HG02870 (cell line): ENCODE results near the gene ABCA7.

Source experiments
- ATAC-seq: cut with Tn5 transposase; IDR thresholded peaks from one replicate; pipeline ENCODE4 v1.9.1; 2021; ENCODE audit warnings: mild to moderate bottlenecking, moderate library complexity; ENCODE audit not compliant: unreplicated experiment

The ABCA7 gene

GRCh38 chr19:1068009-1069001, 28.4 kb downstream of the ABCA7 start:
- no peak for ATAC-seq

DNA sequence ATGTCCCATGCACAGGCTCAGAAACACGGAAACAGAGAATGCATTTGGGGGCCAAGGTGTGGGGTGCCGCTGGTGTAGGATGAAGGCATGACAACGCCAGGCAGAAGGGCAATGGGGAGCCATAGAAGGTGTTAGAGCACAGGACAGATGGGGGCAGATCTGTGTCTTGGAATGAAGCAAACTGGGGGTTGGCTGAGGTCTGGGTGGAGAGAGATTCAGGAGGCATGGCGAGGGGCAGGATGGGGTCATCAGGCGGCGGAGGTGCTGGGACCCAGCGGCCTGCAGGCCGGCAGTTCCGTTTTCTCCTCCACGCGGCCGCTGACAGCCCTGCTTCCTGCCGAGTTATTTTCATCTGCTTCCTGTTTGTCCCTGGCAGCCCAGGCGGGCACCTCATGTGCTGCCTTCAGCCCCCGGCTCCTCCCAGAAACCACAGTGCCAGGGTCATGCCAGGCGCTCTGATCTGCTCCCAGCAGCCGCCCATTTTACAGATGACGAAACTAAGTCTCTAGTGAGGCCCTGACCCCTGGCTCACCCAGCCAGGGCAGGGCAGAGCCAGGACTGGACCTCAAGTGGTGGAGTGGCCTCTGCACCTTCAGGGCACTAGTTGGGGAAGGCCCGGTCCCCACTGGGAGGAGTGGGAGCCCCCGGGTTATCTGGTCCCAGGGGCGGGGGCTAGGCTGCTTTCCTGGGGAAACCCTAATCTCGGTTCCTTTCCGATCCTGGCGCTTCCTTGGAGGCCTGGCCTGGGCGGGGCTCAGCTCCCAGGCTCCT, 29.3 kb downstream of the ABCA7 start:
- ATAC-seq: no peak

- ATAC-seq: no peak
Measured at GRCh38 chr19:1070576-1070930, 30.6 kb downstream of the ABCA7 start.

- ATAC-seq: no peak
Measured at GRCh38 chr19:1070931-1071791, 31.3 kb downstream of the ABCA7 start.

DNA sequence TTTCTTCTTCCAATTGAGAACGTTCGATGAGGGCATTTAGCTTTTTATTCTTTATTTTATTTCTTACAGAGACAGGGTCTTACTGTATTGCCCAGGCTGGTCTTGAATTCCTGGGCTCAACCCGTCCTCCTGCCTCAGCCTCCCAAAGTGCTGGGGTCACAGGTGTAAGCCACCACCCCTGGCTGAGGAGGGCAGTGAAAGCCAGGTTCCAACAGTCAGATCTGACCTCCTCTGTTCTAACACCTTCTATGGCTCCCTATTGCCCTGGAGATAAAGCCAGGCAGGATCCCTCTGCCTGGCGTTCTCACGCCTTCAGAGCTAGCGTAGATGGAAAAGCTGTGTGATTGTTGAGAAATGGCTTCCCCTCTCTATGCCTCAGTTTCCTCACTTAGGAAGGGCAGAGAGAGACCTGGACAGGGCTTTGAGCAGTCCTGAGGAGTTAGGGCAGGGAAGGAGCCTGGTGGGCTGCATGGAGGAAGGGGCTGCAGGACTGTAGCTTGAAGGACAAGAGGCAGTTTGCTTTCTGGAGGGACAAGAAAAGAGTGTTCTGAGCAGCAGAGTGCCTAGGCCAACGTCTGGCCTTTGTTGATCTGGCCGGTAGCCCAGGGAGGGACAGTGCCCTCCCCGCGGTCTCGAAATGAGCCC, 32.6 kb downstream of the ABCA7 start:
- ATAC-seq: no peak

GRCh38 chr19:1073063-1073955, 33.4 kb downstream of the ABCA7 start:
- ATAC-seq: no peak

DNA sequence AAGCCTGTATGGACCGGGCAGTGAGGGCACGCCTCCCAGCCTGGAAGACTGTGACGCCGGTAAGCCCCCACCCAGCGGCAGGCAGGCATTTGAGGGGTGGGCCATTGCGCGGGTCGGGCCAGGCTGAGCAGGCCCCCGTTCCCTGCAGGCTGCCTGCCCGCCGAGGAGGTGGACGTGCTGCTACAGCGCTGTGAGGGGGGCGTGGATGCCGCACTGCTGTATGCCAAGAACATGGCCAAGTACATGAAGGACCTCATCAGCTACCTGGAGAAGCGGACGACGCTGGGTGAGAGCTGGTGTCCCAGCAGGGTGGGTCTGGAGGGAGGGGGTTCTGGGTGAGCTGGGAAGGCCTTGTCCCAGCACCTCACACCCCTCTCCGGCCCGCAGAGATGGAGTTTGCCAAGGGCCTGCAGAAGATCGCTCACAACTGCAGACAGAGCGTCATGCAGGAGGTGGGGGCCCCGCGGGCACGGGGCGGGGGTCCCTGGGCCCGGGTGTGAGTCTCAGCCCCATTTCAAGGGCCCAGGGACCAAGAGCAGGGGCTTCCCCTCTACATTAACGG, 34.1 kb downstream of the ABCA7 start:
- ATAC-seq: no peak

DNA sequence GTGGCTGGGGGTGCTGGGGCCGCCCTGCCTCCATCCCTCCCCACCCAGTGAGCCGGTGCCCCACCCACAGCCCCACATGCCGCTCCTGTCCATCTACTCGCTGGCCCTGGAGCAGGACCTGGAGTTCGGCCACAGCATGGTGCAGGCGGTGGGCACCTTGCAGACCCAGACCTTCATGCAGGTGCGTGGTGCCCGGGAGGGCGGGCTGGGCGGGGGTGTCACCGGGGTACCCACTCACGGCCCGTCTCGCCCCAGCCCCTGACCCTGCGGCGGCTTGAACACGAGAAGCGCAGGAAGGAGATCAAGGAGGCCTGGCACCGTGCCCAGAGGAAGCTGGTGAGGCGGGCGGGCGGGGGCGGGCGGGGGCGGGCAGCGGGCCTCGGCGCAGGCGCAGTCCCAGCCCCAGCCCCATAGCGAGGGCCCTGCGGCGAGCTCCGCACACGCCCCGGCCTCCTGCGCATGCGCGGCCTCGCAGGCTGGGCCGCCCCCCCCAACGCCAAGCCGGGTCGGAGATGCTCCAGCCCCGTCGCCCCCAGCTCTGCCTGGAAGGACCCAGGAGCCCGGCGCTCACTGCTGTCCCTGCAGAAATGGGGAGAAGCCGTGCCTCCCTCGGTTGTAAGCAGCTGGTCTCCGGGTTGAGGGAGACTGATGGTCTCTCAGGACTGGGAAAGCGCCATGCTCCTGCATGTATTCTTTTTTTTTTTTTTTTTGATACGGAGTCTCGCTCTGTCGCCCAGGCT, 34.8 kb downstream of the ABCA7 start:
- no peak for ATAC-seq

DNA sequence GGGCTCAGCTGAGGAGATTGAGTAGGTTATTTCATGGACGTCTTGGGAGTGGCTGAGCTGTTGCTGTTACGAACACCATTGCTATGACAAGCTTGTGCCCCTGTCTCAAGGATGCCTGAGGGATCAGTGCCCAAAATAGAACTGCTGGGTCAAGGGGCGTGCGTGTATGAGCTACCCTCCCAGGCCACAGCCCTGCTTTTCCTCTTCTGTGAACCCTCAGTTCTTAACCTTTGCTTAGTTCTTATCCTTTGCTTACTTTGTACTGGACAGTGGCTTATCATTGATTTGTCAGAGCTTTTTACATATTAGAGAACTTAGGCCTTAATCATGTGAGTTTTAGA, 36.1 kb downstream of the ABCA7 start:
- ATAC-seq: no peak

DNA sequence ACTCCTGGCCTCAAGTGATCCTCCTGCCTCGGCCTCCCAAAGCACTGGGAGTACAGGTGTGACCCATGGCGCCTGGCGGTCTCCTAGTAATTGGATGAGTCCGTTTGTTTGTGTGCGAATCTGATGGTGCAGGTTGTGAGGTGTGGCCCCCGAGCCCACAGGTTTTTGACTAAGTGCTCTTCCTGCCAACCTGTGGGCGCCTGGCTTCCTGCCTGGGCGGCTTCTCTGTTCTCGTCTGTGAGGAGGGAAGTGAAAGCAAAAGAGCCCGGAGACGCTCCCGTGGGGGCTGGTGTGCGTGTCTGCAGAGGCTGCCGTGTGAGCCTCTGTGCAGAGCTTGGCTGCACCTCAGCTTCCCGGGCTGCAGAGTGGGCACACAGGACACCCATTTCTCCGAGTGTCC, 37.0 kb downstream of the ABCA7 start:
- ATAC-seq: no peak

- ATAC-seq: no peak
Measured at GRCh38 chr19:1079566-1080111, 39.7 kb downstream of the ABCA7 start.

DNA sequence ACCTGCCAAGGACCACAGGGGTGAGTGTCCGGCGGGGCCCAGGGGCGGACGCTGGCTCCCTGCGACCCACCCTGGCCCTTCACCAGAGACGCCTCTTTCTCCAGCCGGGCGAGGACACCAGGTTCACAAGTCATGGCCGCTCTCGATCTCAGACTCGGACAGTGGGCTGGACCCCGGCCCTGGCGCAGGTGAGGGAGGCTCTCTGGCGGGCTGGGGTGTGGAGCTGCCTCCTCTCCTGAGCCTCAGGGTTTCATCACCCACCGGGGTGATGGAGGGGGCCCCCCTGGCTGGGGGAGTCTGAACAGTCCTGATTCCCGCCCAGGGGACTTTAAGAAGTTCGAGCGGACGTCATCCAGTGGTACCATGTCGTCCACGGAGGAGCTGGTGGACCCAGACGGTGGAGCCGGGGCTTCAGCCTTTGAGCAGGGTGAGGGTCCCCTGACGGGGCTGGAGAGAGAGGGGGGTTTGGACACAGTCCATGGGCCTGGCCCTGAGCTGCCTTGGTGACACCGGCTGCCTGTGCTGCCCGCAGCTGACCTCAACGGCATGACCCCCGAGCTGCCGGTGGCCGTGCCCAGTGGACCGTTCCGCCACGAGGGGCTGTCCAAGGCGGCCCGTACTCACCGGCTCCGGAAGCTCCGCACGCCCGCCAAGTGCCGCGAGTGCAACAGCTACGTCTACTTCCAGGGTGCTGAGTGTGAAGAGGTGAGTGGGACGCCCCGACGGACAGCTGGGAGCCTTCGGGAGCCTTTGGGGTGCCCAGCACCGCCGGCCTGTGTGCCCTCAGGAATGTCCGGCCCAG, 40.7 kb downstream of the ABCA7 start:
- no peak for ATAC-seq

DNA sequence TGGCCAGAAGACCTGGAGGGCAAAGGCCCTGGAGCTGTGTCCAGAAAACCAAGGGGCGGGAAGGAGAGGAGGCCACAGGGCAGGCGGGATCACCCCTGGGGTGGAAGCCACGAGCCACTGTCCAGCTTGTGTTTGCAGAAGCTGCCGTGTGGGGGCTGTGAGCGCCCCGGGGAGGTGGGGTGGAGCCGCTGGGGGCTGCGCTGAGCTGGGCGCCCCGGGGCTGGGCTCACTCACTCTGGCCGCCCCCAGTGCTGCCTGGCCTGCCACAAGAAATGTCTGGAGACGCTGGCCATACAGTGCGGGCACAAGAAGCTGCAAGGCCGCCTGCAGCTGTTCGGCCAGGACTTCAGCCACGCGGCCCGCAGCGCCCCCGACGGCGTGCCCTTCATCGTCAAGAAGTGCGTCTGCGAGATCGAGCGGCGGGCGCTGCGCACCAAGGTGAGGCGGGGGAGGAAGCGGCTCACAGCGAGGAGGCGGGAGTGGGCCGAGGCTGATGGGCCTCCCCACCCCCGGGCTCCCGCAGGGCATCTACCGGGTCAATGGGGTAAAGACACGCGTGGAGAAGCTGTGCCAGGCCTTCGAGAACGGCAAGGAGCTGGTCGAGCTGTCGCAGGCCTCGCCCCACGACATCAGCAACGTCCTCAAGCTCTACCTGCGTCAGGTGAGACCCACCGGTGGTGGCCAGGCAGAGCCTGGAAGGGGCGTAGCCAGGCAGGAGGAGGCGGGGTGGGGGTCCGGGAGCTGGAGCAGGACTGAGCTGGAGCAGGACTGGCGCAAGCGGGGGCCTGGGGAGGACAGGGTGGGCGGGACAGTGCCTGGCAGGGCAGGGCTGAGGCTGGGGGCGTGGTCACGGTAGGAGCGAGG, 41.6 kb downstream of the ABCA7 start:
- no peak for ATAC-seq

GRCh38 chr19:1082165-1082927, 42.4 kb downstream of the ABCA7 start:
- no peak for ATAC-seq

GRCh38 chr19:1082928-1083816, 43.3 kb downstream of the ABCA7 start:
- no peak for ATAC-seq
